HL-60 (cell line): ENCODE measurements around the gene SCUBE2.

Experiments used
- DNase-seq, 2 experiments: peaks; one replicate each; pipeline ENCODE4 v3.0.0-alpha.2; 2010 to 2020; ENCODE audit warnings: low read depth in 1 of 2, low spot score in 1 of 2
- H3K27ac ChIP-seq: fragments of 250-450 bp; sonication (Bioruptor Pico); replicated peaks from 2 replicates; pipeline ENCODE4 v1.5.1; 2020; ENCODE audit warnings: mild to moderate bottlenecking, moderate library complexity
- H3K27me3 ChIP-seq: fragments of 250-450 bp; sonication (Bioruptor Pico); 2 replicates; pipeline ENCODE4 v1.5.1; 2021; ENCODE audit warnings: mild to moderate bottlenecking, moderate library complexity; ENCODE audit not compliant: insufficient read depth, poor library complexity, severe bottlenecking
- H3K4me3 ChIP-seq: replicated peaks from 2 replicates; pipeline ENCODE4 v1.5.1; 2011; ENCODE audit warnings: mild to moderate bottlenecking, control low read depth, low read length; ENCODE audit not compliant: insufficient read depth
- GABPA ChIP-seq: IDR thresholded peaks from 2 replicates; pipeline ENCODE4 v1.6.1; 2012; ENCODE audit warnings: low read depth
- POLR2AphosphoS5 ChIP-seq: IDR thresholded peaks from 2 replicates; pipeline ENCODE4 v1.6.1; 2012; ENCODE audit warnings: low read depth
- SPI1 ChIP-seq: IDR thresholded peaks from 2 replicates; pipeline ENCODE4 v1.6.1; 2012; ENCODE audit warnings: low read depth, mild to moderate bottlenecking, borderline replicate concordance
- TF ChIP-seq, protein P1 (sequence below): IDR thresholded peaks from 2 replicates; pipeline ENCODE4 v1.6.1; 2012; ENCODE audit warnings: low read depth; ENCODE audit not compliant: insufficient replicate concordance
- TF ChIP-seq, protein P2 (sequence below): IDR thresholded peaks from one replicate; pipeline ENCODE4 v1.5.1; 2011; ENCODE audit warnings: low read length, control low read depth, inconsistent platforms; ENCODE audit not compliant: insufficient read depth

Gene SCUBE2

GRCh38 chr11:9092072-9092471 is 673 bp upstream of the SCUBE2 start:
- H3K4me3 ChIP-seq: no peak overlapping the region

GRCh38 chr11:9090488-9091043 is 833 bp downstream of the SCUBE2 start:
- Histone ChIP-seq H3K27ac (no peak overlapping the region), H3K27me3 (peaks cover 34% of the 10 kb centered on the region), H3K4me3 (peak overlapping the region; percentile 22)
- DNase-seq: no peak
- TF ChIP-seq POLR2AphosphoS5 (no peak), GABPA (no peak), SPI1 (no peak)
- TF ChIP-seq, protein P1, sequence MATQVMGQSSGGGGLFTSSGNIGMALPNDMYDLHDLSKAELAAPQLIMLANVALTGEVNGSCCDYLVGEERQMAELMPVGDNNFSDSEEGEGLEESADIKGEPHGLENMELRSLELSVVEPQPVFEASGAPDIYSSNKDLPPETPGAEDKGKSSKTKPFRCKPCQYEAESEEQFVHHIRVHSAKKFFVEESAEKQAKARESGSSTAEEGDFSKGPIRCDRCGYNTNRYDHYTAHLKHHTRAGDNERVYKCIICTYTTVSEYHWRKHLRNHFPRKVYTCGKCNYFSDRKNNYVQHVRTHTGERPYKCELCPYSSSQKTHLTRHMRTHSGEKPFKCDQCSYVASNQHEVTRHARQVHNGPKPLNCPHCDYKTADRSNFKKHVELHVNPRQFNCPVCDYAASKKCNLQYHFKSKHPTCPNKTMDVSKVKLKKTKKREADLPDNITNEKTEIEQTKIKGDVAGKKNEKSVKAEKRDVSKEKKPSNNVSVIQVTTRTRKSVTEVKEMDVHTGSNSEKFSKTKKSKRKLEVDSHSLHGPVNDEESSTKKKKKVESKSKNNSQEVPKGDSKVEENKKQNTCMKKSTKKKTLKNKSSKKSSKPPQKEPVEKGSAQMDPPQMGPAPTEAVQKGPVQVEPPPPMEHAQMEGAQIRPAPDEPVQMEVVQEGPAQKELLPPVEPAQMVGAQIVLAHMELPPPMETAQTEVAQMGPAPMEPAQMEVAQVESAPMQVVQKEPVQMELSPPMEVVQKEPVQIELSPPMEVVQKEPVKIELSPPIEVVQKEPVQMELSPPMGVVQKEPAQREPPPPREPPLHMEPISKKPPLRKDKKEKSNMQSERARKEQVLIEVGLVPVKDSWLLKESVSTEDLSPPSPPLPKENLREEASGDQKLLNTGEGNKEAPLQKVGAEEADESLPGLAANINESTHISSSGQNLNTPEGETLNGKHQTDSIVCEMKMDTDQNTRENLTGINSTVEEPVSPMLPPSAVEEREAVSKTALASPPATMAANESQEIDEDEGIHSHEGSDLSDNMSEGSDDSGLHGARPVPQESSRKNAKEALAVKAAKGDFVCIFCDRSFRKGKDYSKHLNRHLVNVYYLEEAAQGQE: no peak
- TF ChIP-seq, protein P2, sequence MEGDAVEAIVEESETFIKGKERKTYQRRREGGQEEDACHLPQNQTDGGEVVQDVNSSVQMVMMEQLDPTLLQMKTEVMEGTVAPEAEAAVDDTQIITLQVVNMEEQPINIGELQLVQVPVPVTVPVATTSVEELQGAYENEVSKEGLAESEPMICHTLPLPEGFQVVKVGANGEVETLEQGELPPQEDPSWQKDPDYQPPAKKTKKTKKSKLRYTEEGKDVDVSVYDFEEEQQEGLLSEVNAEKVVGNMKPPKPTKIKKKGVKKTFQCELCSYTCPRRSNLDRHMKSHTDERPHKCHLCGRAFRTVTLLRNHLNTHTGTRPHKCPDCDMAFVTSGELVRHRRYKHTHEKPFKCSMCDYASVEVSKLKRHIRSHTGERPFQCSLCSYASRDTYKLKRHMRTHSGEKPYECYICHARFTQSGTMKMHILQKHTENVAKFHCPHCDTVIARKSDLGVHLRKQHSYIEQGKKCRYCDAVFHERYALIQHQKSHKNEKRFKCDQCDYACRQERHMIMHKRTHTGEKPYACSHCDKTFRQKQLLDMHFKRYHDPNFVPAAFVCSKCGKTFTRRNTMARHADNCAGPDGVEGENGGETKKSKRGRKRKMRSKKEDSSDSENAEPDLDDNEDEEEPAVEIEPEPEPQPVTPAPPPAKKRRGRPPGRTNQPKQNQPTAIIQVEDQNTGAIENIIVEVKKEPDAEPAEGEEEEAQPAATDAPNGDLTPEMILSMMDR: no peak

More at GRCh38 chr11:9092072-9092471, 673 bp upstream of the SCUBE2 start:
- DNase-seq: no peak
- Histone ChIP-seq H3K27ac (no peak overlapping the region), H3K27me3 (peaks cover 34% of the 10 kb centered on the region)
- TF ChIP-seq, protein P1: no peak

GRCh38 chr11:9089636-9090035 is 1.8 kb downstream of the SCUBE2 start:
- DNase-seq: no peak
- H3K27me3 ChIP-seq: peaks cover 34% of the 10 kb centered on the region
- no peak overlapping the region for H3K27ac ChIP-seq
- no peak overlapping the region for H3K4me3 ChIP-seq
- TF ChIP-seq, protein P2: no peak
- TF ChIP-seq SPI1 (no peak), POLR2AphosphoS5 (no peak), GABPA (no peak)
- TF ChIP-seq, protein P1: no peak
